ENCODE measurements around the gene GHR.

Gene GHR

DNA sequence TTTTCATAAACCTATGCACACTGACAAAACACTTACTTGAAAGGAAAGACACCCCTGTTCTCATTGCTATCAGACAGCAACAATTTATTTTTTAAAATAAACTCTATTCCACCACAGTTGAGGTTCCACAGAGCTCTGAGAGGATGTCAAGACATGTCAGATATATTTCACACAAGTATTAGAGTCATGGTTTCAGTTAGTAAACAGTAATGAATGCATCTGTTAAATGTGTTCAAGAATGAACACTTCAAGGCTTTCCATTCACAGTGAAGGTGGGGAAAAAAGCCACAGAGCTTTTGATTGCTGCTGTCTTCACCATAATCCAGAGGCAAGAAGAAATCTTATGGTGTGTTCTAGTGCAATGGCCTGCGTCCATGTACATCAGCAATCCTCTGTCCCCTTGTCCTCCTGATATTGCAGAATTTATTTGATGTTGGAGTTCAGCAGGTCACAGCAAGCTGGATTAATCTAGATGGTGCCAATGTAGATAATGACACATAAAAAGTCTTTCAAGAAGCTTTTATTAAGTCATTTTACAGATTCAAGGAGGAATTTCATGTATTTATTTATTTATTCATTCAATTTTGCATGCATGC, 146.8 kb downstream of the GHR start:
- Histone ChIP-seq H4K20me1 (ENCODE audit: insufficient read depth, low read length) (no peaks in the 10 kb centered on the region), H3K4me2 (ENCODE audit: insufficient read depth, low read length) (no peak overlapping the region), H3K9me3 (ENCODE audit: insufficient read depth, low read length, severe bottlenecking) (no peaks in the 10 kb centered on the region), H3K9ac (ENCODE audit: low read depth, low read length) (no peak overlapping the region), H3K4me1 (ENCODE audit: insufficient read depth, low read length) (no peaks in the 10 kb centered on the region), H3K79me2 (ENCODE audit: insufficient read depth, low read length) (no peaks in the 10 kb centered on the region), H3K27me3 (ENCODE audit: insufficient read depth, low read length, poor library complexity) (no peaks in the 10 kb centered on the region), H3K27ac (ENCODE audit: low read length) (no peak overlapping the region), H3K4me3 (ENCODE audit: low read depth in 1 of 2, low read length in 2 of 2) (no peak overlapping the region), H2AFZ (ENCODE audit: low read depth, low read length) (no peak overlapping the region), H3K36me3 (ENCODE audit: insufficient read depth, low read length) (no peaks in the 10 kb centered on the region)
- TF ChIP-seq, protein P1, sequence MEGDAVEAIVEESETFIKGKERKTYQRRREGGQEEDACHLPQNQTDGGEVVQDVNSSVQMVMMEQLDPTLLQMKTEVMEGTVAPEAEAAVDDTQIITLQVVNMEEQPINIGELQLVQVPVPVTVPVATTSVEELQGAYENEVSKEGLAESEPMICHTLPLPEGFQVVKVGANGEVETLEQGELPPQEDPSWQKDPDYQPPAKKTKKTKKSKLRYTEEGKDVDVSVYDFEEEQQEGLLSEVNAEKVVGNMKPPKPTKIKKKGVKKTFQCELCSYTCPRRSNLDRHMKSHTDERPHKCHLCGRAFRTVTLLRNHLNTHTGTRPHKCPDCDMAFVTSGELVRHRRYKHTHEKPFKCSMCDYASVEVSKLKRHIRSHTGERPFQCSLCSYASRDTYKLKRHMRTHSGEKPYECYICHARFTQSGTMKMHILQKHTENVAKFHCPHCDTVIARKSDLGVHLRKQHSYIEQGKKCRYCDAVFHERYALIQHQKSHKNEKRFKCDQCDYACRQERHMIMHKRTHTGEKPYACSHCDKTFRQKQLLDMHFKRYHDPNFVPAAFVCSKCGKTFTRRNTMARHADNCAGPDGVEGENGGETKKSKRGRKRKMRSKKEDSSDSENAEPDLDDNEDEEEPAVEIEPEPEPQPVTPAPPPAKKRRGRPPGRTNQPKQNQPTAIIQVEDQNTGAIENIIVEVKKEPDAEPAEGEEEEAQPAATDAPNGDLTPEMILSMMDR (IDR thresholded peaks at IDR 0.05; ENCODE audit: borderline replicate concordance, extremely low read depth, low read length, poor library complexity, severe bottlenecking): no peak
- TF ChIP-seq EZH2 (IDR thresholded peaks at IDR 0.05; ENCODE audit: borderline replicate concordance, low read depth, low read length, severe bottlenecking): no peak
- DNase-seq: no peak
- no peak for ATAC-seq (ENCODE audit: insufficient read depth, low read depth)

- Histone ChIP-seq H2AFZ (ENCODE audit: low read depth, low read length) (no peak overlapping the region), H3K4me2 (ENCODE audit: insufficient read depth, low read length) (no peak overlapping the region), H3K4me1 (ENCODE audit: insufficient read depth, low read length) (no peaks in the 10 kb centered on the region), H3K79me2 (ENCODE audit: insufficient read depth, low read length) (no peaks in the 10 kb centered on the region), H3K4me3 (ENCODE audit: low read depth in 1 of 2, low read length in 2 of 2) (no peak overlapping the region), H4K20me1 (ENCODE audit: insufficient read depth, low read length) (no peaks in the 10 kb centered on the region), H3K9me3 (ENCODE audit: insufficient read depth, low read length, severe bottlenecking) (no peaks in the 10 kb centered on the region), H3K36me3 (ENCODE audit: insufficient read depth, low read length) (no peaks in the 10 kb centered on the region), H3K27me3 (ENCODE audit: insufficient read depth, low read length, poor library complexity) (no peaks in the 10 kb centered on the region), H3K27ac (ENCODE audit: low read length) (no peak overlapping the region), H3K9ac (ENCODE audit: low read depth, low read length) (no peak overlapping the region)
- DNase-seq (no peak), ATAC-seq (ENCODE audit: insufficient read depth, low read depth) (no peak)
- TF ChIP-seq, protein P1 (IDR thresholded peaks at IDR 0.05; ENCODE audit: borderline replicate concordance, extremely low read depth, low read length, poor library complexity, severe bottlenecking): no peak
- no peak for TF ChIP-seq EZH2 (IDR thresholded peaks at IDR 0.05; ENCODE audit: borderline replicate concordance, low read depth, low read length, severe bottlenecking)
Measured at GRCh38 chr5:42570966-42571960, 148.0 kb downstream of the GHR start.

GRCh38 chr5:42572313-42572712, 149.1 kb downstream of the GHR start:
- no peak for ATAC-seq (ENCODE audit: insufficient read depth, low read depth)

More at GRCh38 chr5:42572313-42572712, 149.1 kb downstream of the GHR start:
- Histone ChIP-seq H3K4me2 (ENCODE audit: insufficient read depth, low read length) (no peak overlapping the region), H3K4me1 (ENCODE audit: insufficient read depth, low read length) (no peaks in the 10 kb centered on the region), H2AFZ (ENCODE audit: low read depth, low read length) (no peak overlapping the region), H3K4me3 (ENCODE audit: low read depth in 1 of 2, low read length in 2 of 2) (no peak overlapping the region), H3K36me3 (ENCODE audit: insufficient read depth, low read length) (no peaks in the 10 kb centered on the region), H3K9me3 (ENCODE audit: insufficient read depth, low read length, severe bottlenecking) (no peaks in the 10 kb centered on the region), H4K20me1 (ENCODE audit: insufficient read depth, low read length) (no peaks in the 10 kb centered on the region), H3K9ac (ENCODE audit: low read depth, low read length) (no peak overlapping the region), H3K27ac (ENCODE audit: low read length) (no peak overlapping the region), H3K79me2 (ENCODE audit: insufficient read depth, low read length) (no peaks in the 10 kb centered on the region), H3K27me3 (ENCODE audit: insufficient read depth, low read length, poor library complexity) (no peaks in the 10 kb centered on the region)
- TF ChIP-seq, protein P1 (IDR thresholded peaks at IDR 0.05; ENCODE audit: borderline replicate concordance, extremely low read depth, low read length, poor library complexity, severe bottlenecking): no peak
- no peak for TF ChIP-seq EZH2 (IDR thresholded peaks at IDR 0.05; ENCODE audit: borderline replicate concordance, low read depth, low read length, severe bottlenecking)
- no peak for DNase-seq

Data from DND-41 (cell line).